Measurements from ENCODE around the gene MYLK4. TPM values are rescaled to one million over a fixed set of nuclear protein-coding genes. Genes with fewer than 3 reads are reported as not detected.

MYLK4 gene
- total RNA-seq, 1 donor from 2014 or later, result 0.60 TPM

- Mint-ChIP-seq H3K4me3 (ENCODE audit: low read depth) (no peak overlapping the region), H3K27me3 (no peaks in the 10 kb centered on the region), H3K9me3 (ENCODE audit: low read depth) (peaks cover 3% of the 10 kb centered on the region), H3K36me3 (ENCODE audit: insufficient read depth) (peaks cover 9% of the 10 kb centered on the region), H3K4me1 (ENCODE audit: low read depth) (peaks cover 3% of the 10 kb centered on the region), H3K27ac (peak overlapping the region; percentile 93)
- DNase-seq (ENCODE audit: low spot score, unreplicated experiment), result no peak
- no peak for TF ChIP-seq CTCF (IDR thresholded peaks at IDR 0.05; ENCODE audit: unreplicated experiment)
These were observed 40.8 kb upstream of the MYLK4 start for GRCh38 chr6:2791450-2791974.

DNA sequence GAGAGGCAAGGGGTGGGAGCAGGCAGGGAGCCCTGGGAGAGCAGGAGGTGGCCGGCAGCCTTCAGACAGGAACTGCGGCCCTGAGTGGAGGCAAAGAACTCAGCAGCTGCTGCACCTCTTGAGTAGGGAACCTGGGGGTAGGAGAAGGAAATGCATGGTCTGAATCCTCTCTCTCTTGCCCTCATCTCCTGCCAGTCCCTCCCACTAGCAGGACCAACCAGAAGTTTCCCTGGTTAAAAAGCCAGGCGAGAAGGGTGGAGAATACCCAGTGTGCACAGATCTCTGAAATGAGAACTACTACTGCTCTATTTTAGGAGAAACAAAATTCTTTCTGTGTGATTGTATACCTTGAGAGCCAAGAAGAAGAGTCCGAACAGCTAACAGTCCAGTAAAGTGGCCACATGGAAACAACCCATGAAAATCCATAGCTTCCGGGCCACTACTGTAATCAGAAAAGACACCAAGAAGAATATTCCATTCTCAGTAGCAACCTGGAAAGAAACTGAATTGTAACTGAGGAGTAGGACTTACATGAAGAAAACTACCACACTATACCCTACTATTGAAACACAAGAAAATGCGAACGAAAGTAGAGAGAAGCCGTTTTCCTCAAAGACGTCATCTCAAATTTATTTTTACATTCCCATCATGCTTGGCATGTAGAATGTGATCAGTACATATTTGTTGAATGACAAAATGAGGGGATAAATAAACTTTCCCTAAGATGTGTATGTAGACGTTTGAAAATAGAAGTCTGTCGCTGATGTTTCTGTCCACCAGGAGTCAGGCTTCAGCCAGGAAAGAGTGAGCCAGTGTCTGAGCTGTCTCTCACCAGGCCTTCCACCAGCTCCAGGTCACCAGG is 40.1 kb upstream of the MYLK4 start:
- H3K27ac Mint-ChIP-seq, result peak overlapping the region; percentile 93
- peaks cover 9% of the 10 kb centered on the region for H3K36me3 Mint-ChIP-seq (ENCODE audit: insufficient read depth)
- H3K4me3 Mint-ChIP-seq (ENCODE audit: low read depth), result no peak overlapping the region
- no peaks in the 10 kb centered on the region for H3K27me3 Mint-ChIP-seq
- H3K9me3 Mint-ChIP-seq (ENCODE audit: low read depth), result peaks cover 3% of the 10 kb centered on the region
- TF ChIP-seq CTCF (IDR thresholded peaks at IDR 0.05; ENCODE audit: unreplicated experiment), result peak; percentile 83
- peaks cover 3% of the 10 kb centered on the region for H3K4me1 Mint-ChIP-seq (ENCODE audit: low read depth)
- DNase-seq (ENCODE audit: low spot score, unreplicated experiment), result peak; percentile 43

DNA sequence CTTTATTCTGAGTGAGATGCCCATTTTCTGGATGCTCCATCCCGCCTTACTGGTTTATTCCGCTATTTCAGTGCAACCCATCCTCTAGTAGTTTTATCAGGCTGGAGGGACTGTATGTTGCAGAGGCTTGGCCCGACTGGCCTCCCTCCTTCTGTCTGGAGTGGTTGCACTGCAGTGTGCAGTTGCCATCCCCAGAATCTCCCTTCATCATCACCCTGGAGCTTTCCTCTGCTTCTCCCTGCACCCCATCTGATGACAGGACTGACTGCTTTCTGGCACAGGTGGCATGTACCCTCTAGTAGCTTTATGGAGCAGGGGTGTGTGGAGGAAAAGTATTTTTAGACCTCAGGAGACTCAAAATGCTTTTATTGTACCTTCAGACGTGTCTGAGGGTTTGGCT is 35.5 kb upstream of the MYLK4 start:
- Mint-ChIP-seq H3K36me3 (ENCODE audit: insufficient read depth) (peaks cover 14% of the 10 kb centered on the region), H3K27me3 (no peaks in the 10 kb centered on the region), H3K4me3 (ENCODE audit: low read depth) (no peak overlapping the region), H3K4me1 (ENCODE audit: low read depth) (peaks cover 1% of the 10 kb centered on the region), H3K9me3 (ENCODE audit: low read depth) (peaks cover 3% of the 10 kb centered on the region), H3K27ac (no peak overlapping the region)
- DNase-seq (ENCODE audit: low spot score, unreplicated experiment), result no peak
- no peak for TF ChIP-seq CTCF (IDR thresholded peaks at IDR 0.05; ENCODE audit: unreplicated experiment)

DNA sequence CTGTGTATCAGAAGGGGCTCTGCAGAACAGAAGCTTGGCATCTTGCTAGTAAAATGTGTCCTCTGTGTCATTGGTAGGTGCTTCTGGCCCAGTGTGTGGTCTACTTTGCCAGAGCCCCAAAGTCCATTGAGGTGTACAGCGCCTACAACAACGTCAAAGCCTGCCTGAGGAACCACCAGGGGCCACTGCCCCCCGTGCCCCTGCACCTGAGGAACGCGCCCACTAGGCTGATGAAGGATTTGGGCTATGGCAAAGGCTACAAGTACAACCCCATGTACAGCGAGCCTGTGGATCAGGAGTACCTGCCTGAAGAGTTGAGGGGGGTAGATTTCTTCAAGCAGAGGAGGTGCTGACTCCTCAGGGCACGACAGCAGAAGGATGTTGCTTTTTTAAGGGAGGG is 34.2 kb upstream of the MYLK4 start:
- peak overlapping the region; percentile 23 for H3K27ac Mint-ChIP-seq

DNA sequence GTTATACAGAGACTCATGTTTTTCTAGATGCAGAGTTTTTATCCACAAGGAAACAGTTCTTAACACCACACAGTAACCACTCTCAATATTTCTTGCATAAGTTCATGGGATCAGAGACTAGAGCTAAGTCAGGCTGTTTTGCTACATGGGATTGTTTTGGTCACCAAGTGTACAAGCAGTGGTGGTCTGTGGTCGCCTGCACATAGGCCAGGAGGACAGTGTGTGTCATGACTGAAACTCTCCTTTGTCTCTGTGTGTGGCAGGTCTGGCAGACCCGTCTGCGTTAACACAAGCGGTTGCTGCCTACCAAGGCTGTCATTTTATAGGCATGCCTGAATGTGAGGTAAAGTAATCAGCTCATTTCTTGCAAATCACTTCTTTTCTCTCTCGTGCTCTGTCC is 33.3 kb upstream of the MYLK4 start:
- Mint-ChIP-seq H3K27me3 (no peaks in the 10 kb centered on the region), H3K27ac (no peak overlapping the region), H3K4me3 (ENCODE audit: low read depth) (no peak overlapping the region), H3K4me1 (ENCODE audit: low read depth) (no peaks in the 10 kb centered on the region), H3K36me3 (ENCODE audit: insufficient read depth) (peaks cover 14% of the 10 kb centered on the region), H3K9me3 (ENCODE audit: low read depth) (peaks cover 3% of the 10 kb centered on the region)
- TF ChIP-seq CTCF (IDR thresholded peaks at IDR 0.05; ENCODE audit: unreplicated experiment), result no peak
- no peak for DNase-seq (ENCODE audit: low spot score, unreplicated experiment)

More for the DNA sequence above, 34.2 kb upstream of the MYLK4 start:
- Mint-ChIP-seq H3K4me1 (ENCODE audit: low read depth) (no peaks in the 10 kb centered on the region), H3K27me3 (no peaks in the 10 kb centered on the region), H3K36me3 (ENCODE audit: insufficient read depth) (peaks cover 14% of the 10 kb centered on the region), H3K9me3 (ENCODE audit: low read depth) (peaks cover 3% of the 10 kb centered on the region), H3K4me3 (ENCODE audit: low read depth) (no peak overlapping the region)
- no peak for DNase-seq (ENCODE audit: low spot score, unreplicated experiment)
- no peak for TF ChIP-seq CTCF (IDR thresholded peaks at IDR 0.05; ENCODE audit: unreplicated experiment)
